Myocyte (in vitro differentiated cells): ENCODE data around the gene AQP2. TPM values are rescaled to one million over a fixed set of nuclear protein-coding genes. Genes with fewer than 3 reads are reported as not detected.
A peak's percentile ranks its signal among the peaks of the same experiment; 100 is the strongest.

Experiments used
- DNase-seq: peaks from one replicate; pipeline ENCODE4 v3.0.0-alpha.2; 2012; ENCODE audit warnings: low read depth
- total RNA-seq: library from RNA; depleted of rRNA; stranded (reverse); fragments of >200 nt; gene quantifications from 2 replicates; pipeline ENCODE4 v1.2.3, GENCODE V29; 2014

The AQP2 gene
- total RNA-seq, 1 donor from 2014 or later, result not detected

DNA sequence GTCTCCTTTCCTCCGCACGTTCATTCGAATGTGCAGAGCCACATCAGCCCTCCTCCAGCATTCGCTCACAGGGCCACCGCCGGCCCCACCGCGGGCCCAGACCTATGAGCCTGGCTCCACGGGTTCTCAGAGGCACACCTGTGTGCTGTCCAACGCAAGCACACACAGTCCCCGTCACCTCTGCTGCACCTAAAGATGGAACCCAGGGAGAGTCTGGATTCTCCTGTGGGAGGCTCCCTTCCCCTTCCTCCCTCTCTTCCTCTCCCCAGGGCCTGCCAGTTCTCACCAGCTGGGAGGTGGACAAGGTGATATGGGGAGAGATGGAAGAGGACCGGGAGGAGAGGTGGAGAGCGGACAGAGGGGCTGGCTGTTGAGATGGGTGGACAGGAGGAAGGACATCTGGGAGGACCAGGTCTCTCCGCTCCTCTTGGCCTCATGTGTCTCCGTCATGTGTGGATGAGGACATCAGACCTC lies 17.3 kb downstream of the AQP2 start:
- DNase-seq, result no peak

DNA sequence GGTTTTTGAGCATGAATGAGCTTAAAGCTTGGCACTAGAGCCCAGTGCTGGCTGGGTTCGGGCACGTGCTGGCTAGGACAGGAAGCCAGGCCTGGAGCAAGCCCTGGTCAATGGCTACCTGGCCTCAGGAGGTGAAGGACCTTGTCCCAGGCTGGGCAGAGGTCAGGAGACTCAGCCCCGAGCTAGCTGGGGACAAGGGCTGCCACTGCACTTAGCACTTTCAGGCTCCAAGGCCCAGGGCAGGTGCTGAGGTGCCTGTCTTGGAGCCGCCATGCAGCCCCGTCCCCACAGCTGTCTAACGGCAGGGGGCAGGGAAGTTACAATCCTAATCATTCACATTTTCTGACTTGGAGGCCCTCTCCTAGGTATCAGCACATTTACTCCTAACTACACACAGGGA lies 17.9 kb downstream of the AQP2 start:
- DNase-seq, result no peak

DNA sequence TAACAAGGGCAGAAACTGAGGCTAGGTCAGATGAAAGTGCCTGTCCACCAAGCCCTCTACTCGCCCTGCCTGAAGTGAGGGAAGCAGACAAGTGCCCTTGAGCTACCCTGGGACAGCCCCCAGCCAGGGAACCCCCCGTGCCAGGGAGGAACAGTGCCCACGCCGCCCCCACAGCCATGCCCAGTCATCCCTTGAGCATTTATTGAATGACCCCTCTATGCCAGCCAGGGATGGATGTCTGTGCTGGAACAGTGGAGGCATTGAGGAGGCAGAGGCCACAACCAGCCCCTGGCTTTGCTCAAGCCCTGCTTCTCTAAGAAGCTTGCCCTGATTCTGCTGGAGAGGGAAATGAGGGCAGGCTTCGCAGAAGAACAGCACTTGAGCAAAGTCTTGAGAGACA lies 18.5 kb downstream of the AQP2 start:
- DNase-seq, result no peak

DNA sequence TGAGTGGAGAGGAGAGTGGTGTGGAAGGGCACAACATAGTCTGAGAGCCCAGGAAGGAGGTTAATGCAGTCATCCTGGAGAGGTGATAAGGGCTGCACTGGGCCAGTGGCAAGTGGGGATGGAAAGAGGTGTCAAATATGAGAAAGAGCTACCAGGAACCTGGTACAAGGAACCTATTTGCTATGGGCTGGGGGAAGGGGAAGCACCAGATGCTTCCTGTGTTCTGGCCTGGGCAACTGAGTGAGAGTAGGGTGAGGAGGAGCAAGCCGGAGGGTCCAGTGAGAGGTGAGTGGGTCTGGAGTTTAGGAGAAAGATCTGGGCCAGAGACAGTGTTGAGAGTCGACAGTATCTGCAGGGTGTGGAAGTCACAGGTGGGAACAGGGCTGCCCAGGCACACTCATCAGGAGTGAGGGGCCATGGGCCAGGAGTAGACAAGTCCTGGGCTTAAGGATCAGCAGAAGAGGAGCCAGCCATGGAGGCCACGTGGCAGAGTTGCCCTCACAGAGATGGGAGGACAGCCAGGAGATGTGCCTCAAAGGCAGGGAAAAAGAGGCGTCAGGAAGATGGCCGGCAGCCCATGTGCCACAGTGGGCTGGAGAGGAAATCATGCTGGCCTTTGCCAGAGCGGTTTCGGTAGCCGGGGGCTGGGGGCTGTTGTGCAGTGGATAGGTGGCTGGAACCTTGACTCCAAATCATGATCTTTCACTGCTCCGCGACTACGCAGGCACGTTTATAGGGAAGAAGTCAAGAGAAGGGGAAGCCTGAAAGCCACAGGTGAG lies 19.3 kb downstream of the AQP2 start:
- DNase-seq, result no peak

DNA sequence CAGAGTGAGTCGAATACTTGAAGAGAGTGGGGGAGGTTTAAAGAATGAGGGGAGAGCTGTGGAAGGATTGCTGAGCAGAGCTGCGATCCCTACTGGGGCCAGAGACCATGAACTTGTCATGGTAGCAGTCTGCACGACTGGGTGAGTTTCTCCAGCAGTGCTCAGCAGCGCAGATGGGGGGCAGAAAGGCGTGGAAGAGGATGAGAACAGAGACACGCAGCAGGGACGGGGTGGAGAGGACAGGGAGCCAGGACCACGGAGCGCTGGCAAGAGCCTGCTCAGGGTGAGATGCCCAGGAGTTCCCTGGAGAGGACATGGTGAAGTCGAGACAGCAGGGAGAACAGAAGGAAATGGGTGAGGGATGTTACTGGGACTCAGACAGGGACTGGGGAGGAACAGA lies 20.1 kb downstream of the AQP2 start:
- no peak for DNase-seq

DNA sequence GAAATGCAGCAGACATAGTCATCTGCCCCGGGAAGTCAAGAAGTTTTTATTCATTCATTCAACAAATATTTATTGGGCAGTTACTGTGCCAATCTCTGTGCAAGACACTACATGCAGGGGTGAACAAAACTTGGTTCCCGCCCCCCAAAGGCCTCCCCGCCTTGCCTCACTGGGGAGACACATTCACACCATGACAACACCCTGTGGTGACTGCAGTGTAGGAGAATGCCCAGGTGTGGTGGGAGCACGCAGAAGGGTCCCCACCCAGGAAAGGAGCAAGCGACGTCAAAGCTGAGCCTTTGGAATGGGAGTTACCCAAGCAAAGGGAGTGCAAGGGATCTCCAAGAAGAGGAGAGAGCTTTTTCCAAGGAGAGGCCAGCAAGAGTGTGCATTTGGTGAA lies 20.6 kb downstream of the AQP2 start:
- DNase-seq, result no peak

DNA sequence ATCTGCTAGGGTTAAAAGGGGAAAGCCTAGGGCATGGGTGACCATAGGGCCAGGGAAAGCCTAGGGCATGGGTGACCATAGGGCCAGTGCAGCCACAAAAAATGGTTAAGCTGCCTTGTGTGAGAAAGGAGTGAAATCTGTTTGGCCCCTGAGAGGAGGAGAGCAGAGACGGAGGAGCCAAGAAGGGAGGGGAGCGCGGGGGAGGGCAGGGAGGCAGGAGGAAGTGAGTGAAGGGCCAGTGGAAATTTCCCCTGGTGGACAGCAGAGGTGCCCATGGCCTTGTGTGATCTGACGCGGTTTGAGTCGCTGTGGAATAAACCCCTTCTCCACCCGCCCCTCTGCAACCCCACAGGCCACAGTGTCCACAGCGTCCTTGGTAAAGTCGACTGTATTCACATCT lies 21.6 kb downstream of the AQP2 start:
- DNase-seq, result no peak

DNA sequence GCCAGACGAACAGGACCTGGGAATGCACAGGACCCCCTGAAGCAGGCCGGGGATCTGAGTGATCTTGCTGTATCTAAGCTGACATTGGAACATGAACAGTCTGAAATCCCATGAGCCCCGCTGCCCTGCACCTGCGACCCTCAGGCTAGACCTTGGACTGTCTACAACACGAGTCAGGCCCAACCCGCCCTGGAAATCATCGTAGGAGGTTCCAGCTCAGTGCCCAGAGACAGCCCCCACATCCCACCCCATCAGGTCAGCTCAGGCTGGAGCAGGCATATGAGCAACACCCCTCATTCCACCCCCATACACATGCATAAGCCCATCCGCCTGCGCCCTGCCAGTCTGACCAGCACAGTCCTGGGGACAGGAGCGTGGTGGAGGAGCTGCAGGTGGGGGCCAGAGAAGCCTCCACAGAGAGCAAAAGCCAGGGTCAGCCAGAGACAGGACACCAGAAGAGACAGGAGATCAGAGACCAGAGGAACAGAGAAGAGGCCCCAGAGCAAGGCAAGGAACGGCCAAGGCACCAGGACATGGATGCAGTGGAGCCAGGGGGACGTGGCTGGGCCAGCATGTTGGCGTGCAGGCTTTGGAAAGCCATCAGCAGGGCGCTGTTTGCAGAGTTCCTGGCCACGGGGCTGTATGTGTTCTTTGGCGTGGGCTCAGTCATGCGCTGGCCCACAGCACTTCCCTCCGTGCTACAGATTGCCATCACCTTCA lies 22.3 kb downstream of the AQP2 start, which contains the start of gene AQP6:
AQP6 (plus strand) TSS at position 307 of the 720 bp plus-strand sequence; CDS start at position 534, 227 bp downstream.
- DNase-seq, result no peak

DNA sequence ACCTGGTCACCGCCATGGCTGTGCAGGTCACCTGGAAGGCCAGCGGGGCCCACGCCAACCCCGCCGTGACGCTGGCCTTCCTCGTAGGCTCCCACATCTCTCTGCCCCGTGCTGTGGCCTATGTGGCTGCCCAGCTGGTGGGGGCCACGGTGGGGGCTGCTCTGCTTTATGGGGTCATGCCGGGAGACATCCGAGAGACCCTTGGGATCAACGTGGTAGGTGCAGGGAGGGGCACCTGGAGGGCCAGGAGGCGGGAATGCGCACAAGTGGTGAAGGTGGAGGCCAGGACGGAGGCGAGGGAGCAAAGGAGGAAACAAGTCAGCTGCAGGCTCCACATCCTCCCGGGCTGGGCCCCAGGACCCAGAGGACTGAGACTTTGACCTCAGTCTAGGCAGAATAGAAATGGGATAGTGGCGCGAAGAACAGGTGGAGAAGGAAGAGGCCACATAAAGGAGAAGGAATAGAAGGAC lies 22.9 kb downstream of the AQP2 start:
- DNase-seq, result no peak

DNA sequence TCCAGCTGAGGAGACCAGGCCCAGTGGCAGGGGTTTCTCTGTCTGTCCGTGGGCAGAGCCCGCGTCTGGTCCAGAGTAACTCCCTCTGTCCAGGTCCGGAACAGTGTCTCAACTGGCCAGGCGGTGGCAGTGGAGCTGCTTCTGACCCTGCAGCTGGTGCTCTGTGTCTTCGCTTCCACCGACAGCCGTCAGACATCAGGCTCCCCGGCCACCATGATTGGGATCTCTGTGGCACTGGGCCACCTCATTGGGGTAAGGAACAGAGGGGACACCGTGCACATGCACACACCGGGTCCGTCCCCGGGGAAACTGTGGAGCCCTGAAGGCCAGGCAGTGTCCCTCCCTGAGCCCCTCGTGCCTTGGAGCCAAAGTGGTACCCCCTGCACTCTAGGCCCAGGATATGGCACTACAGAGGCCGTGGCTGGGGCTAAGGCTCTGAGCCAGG lies 23.7 kb downstream of the AQP2 start:
- DNase-seq, result peak; percentile 81

DNA sequence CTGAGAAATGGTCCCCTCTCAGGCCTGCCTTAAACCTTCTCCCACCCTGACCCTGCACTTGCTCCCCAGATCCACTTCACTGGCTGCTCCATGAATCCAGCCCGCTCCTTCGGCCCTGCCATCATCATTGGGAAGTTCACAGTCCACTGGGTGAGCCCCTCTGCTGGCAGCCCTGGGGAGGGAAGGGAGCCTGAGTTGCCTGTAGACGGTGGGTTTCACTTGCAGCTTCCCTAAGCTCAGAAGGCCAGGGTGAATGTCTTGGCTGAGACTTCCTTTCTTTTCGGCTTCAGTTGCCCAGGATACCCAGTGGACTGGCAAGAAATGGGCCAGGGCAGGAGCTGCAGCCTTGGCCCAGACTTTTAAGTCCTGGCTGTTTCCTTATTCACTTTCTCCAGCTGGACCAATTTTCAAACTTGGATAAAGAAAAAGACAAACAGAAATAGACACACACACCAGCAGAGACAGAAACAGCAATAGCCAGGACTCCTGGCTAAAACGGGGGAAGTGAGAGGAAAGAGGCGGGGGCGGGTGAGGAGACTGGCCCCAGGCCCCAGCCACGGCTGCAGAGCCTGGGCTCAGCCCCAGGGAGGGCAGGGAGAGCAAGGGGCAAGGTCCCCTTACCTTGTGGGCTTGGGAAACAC lies 24.3 kb downstream of the AQP2 start:
- no peak for DNase-seq

DNA sequence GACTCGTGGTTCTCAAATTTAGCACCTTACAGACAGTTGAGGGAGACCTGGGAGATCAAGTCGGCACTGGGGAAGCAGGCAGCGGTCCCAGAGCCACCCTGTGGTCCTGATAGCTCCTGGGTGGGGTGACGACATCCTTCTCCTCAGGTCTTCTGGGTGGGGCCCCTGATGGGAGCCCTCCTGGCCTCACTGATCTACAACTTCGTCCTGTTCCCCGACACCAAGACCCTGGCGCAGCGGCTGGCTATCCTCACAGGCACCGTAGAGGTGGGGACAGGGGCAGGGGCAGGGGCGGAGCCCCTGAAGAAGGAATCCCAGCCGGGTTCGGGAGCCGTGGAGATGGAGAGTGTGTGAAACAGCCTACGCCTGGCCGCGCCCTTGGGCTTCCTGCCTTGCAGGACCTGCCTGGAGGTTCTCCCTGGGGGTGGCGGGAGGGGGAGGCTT lies 24.8 kb downstream of the AQP2 start:
- no peak for DNase-seq

DNA sequence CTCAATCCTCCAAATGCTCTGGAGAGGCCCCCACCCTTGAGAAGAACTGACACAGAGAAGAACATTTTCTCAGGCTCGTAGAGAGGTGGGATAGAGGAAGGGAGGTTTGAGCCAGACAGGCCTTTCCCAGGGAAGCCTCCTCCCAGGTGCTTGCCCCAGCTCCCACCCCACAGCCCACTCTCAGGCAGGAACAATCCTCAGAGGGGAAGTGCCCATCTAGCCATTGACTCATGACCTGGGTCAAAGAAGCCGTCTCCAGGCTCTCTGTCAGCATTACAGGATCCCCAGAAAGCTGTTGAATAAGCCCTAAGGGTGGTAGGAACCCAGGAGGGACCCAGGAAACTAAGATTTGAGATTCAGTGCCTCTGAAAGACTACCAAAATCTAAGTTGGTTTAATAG lies 26.0 kb downstream of the AQP2 start:
- DNase-seq, result no peak

DNA sequence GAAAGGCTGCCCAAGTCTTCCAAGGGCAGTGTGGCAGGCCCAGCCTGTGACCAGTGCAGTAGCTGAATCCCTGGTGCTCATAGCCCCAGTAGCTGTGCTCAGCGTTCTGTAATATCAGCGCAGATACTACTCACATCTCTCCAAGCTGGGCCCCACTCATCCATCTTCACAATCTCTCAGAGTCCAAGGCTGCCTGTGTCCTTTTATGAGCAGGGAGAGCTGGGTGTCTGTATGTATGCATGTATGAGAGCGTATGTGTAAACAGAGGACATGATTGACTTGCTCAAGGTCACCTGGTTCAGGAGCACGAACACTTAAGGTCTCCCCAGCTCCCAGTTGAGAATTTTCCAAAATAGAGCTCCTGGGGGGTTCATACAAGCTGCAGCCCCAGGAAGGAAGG lies 27.6 kb downstream of the AQP2 start:
- DNase-seq, result no peak

DNA sequence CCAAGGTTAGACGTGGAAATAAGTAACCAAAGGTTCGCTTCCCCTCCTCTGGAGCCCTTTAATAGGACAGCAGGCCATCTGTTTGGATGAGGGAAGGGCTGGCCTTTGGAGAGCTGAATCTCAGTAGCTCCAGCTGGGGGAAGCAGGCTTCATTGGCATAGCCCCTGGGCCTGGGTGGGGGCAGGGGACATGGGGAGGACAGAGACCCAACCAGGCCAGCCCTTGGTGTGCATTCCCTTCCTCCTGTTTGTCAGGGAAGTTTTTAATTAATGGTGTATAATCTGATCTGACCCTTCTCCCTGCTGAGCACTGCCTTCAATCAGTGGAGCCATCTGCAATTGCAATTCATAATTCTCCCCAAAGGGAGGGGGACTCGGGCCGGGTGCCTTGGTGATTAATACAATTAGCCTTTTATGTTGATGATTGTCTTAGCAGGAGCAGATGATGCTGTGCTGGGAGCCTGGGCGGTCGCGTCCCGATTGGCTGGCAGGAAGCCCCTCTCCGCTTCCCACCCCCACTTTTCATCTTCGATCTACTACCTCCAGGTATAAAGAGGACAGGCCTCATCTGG lies 28.6 kb downstream of the AQP2 start:
- DNase-seq, result no peak

DNA sequence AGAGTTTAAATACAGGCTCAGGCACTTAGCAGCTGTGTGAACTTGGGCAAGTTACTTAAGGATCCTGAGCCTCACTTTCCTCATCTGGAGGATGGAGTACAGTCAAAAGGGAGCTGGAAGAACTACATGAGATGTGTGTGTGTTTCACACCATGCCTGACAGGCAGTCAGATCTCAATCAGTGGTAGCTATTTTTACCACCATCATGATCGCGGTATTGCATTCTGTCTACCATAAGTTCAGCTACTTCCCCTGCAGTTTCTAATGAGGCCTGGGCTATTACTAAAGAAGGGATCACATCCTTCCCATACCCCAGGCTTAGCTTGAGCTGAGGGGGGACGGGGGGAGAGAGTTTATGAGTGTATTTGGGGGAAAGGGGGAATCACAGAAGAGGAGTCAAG lies 29.3 kb downstream of the AQP2 start:
- DNase-seq, result no peak

DNA sequence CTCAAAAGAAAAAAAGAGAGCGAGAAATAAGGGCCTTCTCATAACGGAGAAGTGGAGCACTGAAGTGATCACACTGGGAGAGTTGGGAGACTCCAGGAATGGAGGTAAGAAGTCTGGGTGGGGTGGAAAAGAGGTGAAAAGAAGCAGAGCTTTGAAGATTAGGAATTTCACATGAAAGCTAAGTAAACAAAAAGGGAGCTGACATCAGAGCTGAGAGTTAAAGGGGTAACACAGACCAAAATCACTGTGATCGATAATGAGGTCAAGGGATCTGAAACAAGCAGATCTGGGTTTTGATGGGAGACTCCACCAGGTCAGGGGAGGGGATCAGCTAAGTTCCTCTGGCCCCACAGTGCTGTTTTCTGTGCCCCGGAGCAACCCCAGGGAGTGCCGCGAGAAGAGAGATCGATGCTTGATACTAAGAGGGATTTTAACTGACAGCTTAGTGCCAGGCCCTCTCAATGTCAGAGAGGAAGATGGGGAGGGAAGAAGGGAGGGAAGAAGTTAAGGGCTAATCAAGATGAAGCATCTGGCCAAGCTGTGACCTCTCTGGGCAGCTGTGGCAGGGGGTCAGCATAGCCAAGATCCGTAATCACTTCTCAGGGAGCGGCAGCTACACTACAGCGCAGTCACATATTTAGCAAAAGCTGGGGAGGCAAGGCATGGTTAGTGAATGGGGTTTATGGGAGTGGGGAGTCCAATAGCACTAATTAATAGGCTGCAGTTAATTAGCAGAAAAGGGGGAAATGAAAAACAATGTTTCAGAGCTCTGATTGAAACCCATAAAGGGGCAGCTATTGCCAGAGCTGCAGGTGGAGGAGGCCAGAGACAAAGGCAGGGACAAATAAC lies 30.2 kb downstream of the AQP2 start:
- no peak for DNase-seq

DNA sequence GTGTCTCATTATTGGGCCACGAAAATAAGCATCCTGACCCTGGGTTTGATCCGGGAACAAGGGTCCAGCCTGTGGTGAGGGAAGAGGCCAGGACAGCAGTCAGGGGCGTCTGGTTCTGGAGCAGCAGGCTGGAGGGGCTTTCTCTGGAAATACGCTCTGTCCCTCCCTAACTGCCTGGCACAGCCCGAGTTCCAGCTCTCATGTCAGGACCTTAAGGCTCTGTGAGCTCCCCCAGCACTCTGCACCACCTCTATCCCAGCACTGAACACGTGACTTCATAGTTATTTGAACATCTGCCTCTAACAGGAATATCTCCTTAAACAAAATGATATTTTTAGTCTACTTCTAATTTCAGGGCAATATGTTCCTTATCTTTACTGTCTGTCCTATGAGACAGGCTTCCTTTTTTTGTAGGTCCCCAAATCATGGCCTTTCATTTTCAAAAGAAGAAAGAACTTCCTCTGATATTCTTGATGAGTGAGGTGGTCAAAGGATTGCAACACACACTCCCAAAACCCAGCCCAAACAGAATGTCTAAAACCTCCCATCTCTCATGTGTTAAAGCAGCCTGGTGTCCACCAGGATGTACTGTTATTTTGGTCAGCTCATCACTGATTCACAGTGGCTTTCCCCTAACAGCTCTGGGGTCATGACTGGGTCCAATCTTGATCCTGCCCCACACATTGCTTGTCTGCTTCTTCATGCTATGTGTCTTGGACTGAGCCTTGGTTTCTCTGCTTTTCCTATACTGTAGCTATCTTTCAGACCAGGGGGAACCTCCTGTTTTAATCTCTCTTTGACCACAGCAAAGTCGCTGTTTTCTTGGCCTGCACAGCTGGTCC lies 31.9 kb downstream of the AQP2 start:
- DNase-seq, result no peak

DNA sequence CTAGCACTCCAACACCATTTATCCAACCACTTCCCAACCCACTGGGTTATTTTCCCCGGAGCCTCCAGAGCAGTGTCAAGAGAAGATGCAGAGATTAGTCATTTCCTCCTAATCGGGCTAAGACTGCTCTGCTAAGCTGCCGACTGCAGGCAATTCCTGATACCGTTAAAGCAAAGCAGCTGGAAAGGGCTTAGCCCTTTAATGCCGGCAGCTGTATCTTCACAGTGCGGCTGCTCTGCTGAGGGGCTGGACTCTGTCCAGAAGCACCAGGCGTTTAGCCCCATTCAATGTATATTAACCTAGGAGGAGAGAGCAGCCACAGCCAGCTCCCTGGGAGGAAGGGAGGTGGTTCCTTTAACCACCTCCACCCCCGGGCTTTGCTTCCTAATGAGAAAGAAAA lies 33.4 kb downstream of the AQP2 start:
- DNase-seq, result peak; percentile 66
